ENCODE measurements around the gene SMARCE1.

GRCh38 chr17:40580140-40580539 lies 67.5 kb downstream of the SMARCE1 start:
- TF ChIP-seq CTCF (IDR thresholded peaks at IDR 0.05), result no peak
- no peak for TF ChIP-seq POLR2A (IDR thresholded peaks at IDR 0.05)
